DOHH2 (cell line): Measurements from ENCODE around the gene ITSN2.

Experiments used
- H3F3A ChIP-seq: fragments of 200-600 bp; sonication (generic), shearing (Covaris generic); 2 replicates; pipeline ENCODE4 v1.6.0; 2016; ENCODE audit warnings: antibody characterized with exemption, mild to moderate bottlenecking; ENCODE audit not compliant: control insufficient read depth, insufficient read depth
- H3K27ac ChIP-seq: fragments of 200-600 bp; sonication (generic); 2 replicates; pipeline ENCODE4 v1.5.1; 2014; ENCODE audit warnings: low read depth, mild to moderate bottlenecking, low read length, moderate library complexity
- H3K27me3 ChIP-seq: fragments of 200-600 bp; sonication (generic); 2 replicates; pipeline ENCODE4 v1.6.1; 2014; ENCODE audit warnings: mild to moderate bottlenecking, low read length, mixed read lengths; ENCODE audit not compliant: control insufficient read depth
- H3K36me3 ChIP-seq: fragments of 200-600 bp; sonication (generic); 2 replicates; pipeline ENCODE4 v1.6.1; 2014; ENCODE audit warnings: mild to moderate bottlenecking, low read length, moderate library complexity, mixed read lengths; ENCODE audit not compliant: control insufficient read depth
- H3K4me1 ChIP-seq: fragments of 200-600 bp; sonication (generic); 2 replicates; pipeline ENCODE4 v1.6.1; 2014; ENCODE audit warnings: mild to moderate bottlenecking, low read length, mixed read lengths; ENCODE audit not compliant: control insufficient read depth
- H3K4me2 ChIP-seq: fragments of 200-600 bp; sonication (generic); 2 replicates; pipeline ENCODE4 v1.6.0; 2014; ENCODE audit warnings: mild to moderate bottlenecking, low read length, moderate library complexity
- H3K4me3 ChIP-seq: fragments of 200-600 bp; sonication (generic); 2 replicates; pipeline ENCODE4 v1.5.1; 2014; ENCODE audit warnings: mild to moderate bottlenecking, low read length, mixed read lengths
- H3K79me2 ChIP-seq: fragments of 200-600 bp; sonication (generic); 2 replicates; pipeline ENCODE4 v1.6.1; 2014; ENCODE audit warnings: mild to moderate bottlenecking, low read length, mixed read lengths; ENCODE audit not compliant: control insufficient read depth
- H3K9me2 ChIP-seq: fragments of 200-600 bp; sonication (generic); replicated peaks from 2 replicates; pipeline ENCODE4 v1.6.1; 2014; ENCODE audit warnings: mild to moderate bottlenecking, low read length, mixed read lengths; ENCODE audit not compliant: control insufficient read depth
- H3K9me3 ChIP-seq: fragments of 200-600 bp; sonication (generic); 2 replicates; pipeline ENCODE4 v1.6.1; 2014; ENCODE audit warnings: antibody characterized with exemption, low read length, mixed read lengths; ENCODE audit not compliant: control insufficient read depth, insufficient read depth
- H4K20me1 ChIP-seq: fragments of 200-600 bp; sonication (generic); 2 replicates; pipeline ENCODE4 v1.6.0; 2014; ENCODE audit warnings: low read depth, mild to moderate bottlenecking, antibody characterized with exemption, low read length, moderate library complexity; ENCODE audit not compliant: control insufficient read depth, insufficient read depth
- EZH2phosphoT487 ChIP-seq: fragments of 200-600 bp; sonication (generic); IDR thresholded peaks from 2 replicates; pipeline ENCODE4 v1.6.1; 2017; ENCODE audit warnings: borderline replicate concordance, mild to moderate bottlenecking, antibody characterized with exemption, low read length, moderate library complexity, mixed read lengths
- TF ChIP-seq, protein P1 (sequence below): fragments of 200-600 bp; sonication (generic); IDR thresholded peaks from one replicate; pipeline ENCODE4 v1.5.1; 2014; ENCODE audit warnings: antibody characterized with exemption, mild to moderate bottlenecking, low read depth, low read length; ENCODE audit not compliant: poor library complexity, severe bottlenecking

The ITSN2 gene

GRCh38 chr2:24237313-24237712 lies 123.0 kb downstream of the ITSN2 start:
- H4K20me1 ChIP-seq: no peaks in the 10 kb centered on the region
- TF ChIP-seq, protein P1, sequence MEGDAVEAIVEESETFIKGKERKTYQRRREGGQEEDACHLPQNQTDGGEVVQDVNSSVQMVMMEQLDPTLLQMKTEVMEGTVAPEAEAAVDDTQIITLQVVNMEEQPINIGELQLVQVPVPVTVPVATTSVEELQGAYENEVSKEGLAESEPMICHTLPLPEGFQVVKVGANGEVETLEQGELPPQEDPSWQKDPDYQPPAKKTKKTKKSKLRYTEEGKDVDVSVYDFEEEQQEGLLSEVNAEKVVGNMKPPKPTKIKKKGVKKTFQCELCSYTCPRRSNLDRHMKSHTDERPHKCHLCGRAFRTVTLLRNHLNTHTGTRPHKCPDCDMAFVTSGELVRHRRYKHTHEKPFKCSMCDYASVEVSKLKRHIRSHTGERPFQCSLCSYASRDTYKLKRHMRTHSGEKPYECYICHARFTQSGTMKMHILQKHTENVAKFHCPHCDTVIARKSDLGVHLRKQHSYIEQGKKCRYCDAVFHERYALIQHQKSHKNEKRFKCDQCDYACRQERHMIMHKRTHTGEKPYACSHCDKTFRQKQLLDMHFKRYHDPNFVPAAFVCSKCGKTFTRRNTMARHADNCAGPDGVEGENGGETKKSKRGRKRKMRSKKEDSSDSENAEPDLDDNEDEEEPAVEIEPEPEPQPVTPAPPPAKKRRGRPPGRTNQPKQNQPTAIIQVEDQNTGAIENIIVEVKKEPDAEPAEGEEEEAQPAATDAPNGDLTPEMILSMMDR: no peak
- no peak for TF ChIP-seq EZH2phosphoT487
- no peaks in the 10 kb centered on the region for H3K9me2 ChIP-seq
- H3K9me3 ChIP-seq: no peaks in the 10 kb centered on the region
- H3K4me2 ChIP-seq: no peak overlapping the region
- H3K4me3 ChIP-seq: no peak overlapping the region
- H3K36me3 ChIP-seq: peaks cover 13% of the 10 kb centered on the region
- H3K79me2 ChIP-seq: no peaks in the 10 kb centered on the region
- H3K27me3 ChIP-seq: no peaks in the 10 kb centered on the region
- H3K27ac ChIP-seq: no peak overlapping the region
- H3K4me1 ChIP-seq: peaks cover 7% of the 10 kb centered on the region
- peaks cover 3% of the 10 kb centered on the region; the same call in 1 of the 2 replicates for H3F3A ChIP-seq

DNA sequence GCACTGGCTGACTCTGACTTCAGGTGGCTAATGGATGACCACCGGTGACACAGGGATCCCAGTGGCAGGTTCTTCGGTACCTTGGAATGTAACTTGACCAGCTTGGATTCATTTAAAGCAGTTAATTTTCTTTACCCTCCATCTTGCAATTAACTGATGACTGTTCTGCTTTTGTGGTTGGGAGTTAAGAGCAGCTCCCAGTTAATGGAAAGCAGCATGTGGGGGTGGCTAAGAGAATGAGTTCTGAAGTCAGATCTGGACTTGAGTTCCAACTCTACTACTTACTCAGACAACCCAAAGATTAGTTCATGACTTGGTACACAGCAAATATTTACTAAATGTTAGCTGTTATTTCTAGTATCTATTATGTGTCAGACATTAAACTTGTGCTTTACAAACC lies 127.0 kb downstream of the ITSN2 start:
- Histone ChIP-seq H3K4me1 (no peaks in the 10 kb centered on the region), H3K79me2 (no peaks in the 10 kb centered on the region), H3K27ac (no peak overlapping the region), H4K20me1 (no peaks in the 10 kb centered on the region), H3K36me3 (peaks cover 2% of the 10 kb centered on the region; the same call in 1 of the 2 replicates), H3K4me2 (no peak overlapping the region), H3K27me3 (no peaks in the 10 kb centered on the region), H3K4me3 (no peak overlapping the region), H3K9me2 (no peaks in the 10 kb centered on the region), H3K9me3 (no peaks in the 10 kb centered on the region), H3F3A (peaks cover 3% of the 10 kb centered on the region; the same call in 1 of the 2 replicates)
- no peak for TF ChIP-seq EZH2phosphoT487
- TF ChIP-seq, protein P1: no peak

GRCh38 chr2:24231461-24231881 lies 128.9 kb downstream of the ITSN2 start:
- no peak overlapping the region for H3K4me3 ChIP-seq
- no peaks in the 10 kb centered on the region for H4K20me1 ChIP-seq
- no peak overlapping the region for H3K27ac ChIP-seq
- TF ChIP-seq, protein P1: no peak
- TF ChIP-seq EZH2phosphoT487: no peak
- no peak overlapping the region for H3K4me2 ChIP-seq
- H3F3A ChIP-seq: peaks cover 3% of the 10 kb centered on the region; the same call in 1 of the 2 replicates
- no peaks in the 10 kb centered on the region for H3K79me2 ChIP-seq
- no peaks in the 10 kb centered on the region for H3K9me2 ChIP-seq
- H3K36me3 ChIP-seq: 0 out of 2 replicates have a peak, but pooled peaks cover 2% of the 10 kb centered on the region
- H3K4me1 ChIP-seq: no peaks in the 10 kb centered on the region
- H3K27me3 ChIP-seq: no peaks in the 10 kb centered on the region
- H3K9me3 ChIP-seq: no peaks in the 10 kb centered on the region

GRCh38 chr2:24228470-24228869 lies 131.9 kb downstream of the ITSN2 start:
- no peaks in the 10 kb centered on the region for H4K20me1 ChIP-seq
- H3K9me3 ChIP-seq: no peaks in the 10 kb centered on the region
- H3K4me1 ChIP-seq: no peaks in the 10 kb centered on the region
- no peaks in the 10 kb centered on the region for H3K79me2 ChIP-seq
- 0 out of 2 replicates have a peak, but pooled peaks cover under 1% of the 10 kb centered on the region for H3K36me3 ChIP-seq
- TF ChIP-seq, protein P1: peak; percentile 41
- no peak for TF ChIP-seq EZH2phosphoT487
- no peak overlapping the region for H3K27ac ChIP-seq
- no peaks in the 10 kb centered on the region for H3K27me3 ChIP-seq
- no peak overlapping the region for H3K4me2 ChIP-seq
- no peak overlapping the region for H3K4me3 ChIP-seq
- no peaks in the 10 kb centered on the region for H3K9me2 ChIP-seq
- no peaks in the 10 kb centered on the region for H3F3A ChIP-seq
